Lung microvascular endothelial cell (primary cell): Measurements from ENCODE around the gene RAPGEF4. TPM values are rescaled to one million over a fixed set of nuclear protein-coding genes. Genes with fewer than 3 reads are reported as not detected.
A peak's percentile ranks its signal among the peaks of the same experiment; 100 is the strongest.

ENCODE experiments used
- DNase-seq, 2 donors: peaks; one replicate each; pipeline versions ENCODE4 v3.0.0 to v3.0.0-alpha.2; 2010; ENCODE audit warnings: low read depth in 2 of 2
- total RNA-seq: library from RNA; depleted of rRNA; stranded (reverse); fragments of >200 nt; gene quantifications from 2 replicates; pipeline ENCODE4 v1.2.1, GENCODE V29; 2014

RAPGEF4 gene
- total RNA-seq, 1 donor from 2014 or later, result 17.3 TPM

DNA sequence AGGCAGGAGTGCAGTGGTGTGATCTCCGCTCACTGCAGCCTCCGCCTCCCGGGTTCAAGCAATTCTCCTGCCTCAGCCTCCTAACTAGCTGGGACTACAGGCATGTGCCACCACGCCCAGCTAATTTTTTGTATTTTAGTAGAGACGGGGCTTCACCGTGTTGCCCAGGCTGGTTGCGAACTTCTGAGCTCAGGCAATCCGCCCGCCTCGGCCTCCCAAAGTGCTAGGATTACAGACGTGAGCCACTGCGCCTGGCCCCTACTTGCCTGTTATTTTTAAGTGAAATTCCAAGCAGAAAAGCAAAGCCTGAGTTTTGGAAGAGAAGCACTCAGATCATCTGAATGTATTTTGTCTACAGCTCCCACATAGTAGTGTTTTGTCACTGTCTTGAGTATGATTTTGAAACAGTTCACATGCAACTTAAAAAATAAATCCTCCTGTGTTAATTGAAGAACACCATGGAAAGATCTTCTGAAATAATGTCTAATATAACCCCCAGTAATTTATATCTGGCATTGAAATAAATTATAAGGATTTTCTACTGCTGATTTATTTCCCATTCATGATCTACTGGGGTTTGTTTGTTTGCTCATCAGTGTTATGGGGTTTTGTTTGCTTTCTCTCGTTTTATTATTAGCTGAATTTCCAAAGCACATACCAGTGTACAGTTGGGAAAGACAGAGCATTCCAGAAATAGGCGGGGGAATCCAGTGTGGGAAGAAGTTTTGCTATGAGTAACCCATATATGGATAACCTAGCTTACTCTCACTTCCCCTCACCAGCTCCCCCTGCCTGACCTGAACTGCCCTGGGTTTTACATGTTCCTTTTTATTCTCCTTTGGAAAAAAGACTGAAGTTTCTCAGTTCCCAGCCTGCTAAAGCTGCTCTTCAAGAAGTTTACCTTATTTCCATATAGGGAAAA, 259.9 kb downstream of the RAPGEF4 start:
- DNase-seq, result peak; percentile 70 to 77

GRCh38 chr2:172996387-172996961, 260.8 kb downstream of the RAPGEF4 start:
- no peak for DNase-seq

DNA sequence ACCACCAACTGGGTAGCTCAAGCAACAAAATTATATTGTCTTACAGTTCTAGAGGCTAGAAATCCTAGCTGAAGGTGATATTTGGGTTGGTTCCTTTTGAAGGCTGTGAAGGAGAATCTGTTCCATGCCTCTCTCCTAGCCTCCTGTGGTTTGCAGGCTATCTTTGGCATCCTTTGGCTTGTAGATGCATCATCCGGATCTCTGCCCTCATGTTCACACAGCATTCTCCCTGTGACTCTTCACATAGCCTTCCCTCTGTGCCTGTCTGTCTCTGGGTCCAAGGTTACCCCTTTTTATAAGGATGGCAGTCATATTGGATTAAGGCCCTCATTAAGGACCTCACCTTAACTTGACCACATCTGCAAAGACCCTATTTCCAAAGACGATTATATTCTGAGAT, 261.4 kb downstream of the RAPGEF4 start:
- DNase-seq, result no peak

DNA sequence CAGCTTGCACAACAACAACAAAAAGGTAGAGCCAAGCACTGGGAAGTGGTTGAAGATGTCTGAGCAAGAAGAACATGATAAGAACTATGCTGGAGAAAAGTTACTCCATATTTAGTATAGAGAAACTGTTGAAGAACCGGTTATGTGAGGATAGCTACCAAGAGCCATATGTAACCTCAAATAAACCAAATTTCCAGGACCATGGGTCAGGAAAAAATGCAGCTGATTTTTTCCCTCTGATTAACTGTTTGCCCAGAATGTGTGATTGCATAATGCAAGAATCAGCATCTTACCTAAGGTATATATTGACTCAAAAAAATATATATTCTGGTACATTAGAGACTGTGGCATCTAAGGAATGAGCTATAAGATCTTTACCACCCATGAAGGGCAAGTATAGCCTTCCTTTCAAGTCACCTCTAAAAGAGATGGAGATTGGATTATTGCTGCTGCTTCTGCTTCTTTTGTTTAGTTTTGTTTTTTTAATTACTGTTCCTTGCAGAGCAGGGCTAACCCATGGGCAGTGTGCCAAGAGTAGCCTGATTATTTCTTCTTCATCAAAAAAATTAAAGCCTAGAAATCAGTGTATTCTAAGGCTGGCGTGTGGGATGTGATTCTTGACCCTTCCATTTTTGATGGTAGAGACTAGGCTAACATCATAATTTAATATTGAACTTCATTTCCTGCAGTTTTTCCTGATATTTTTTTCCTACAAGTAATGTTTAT, 263.1 kb downstream of the RAPGEF4 start:
- DNase-seq, result no peak

DNA sequence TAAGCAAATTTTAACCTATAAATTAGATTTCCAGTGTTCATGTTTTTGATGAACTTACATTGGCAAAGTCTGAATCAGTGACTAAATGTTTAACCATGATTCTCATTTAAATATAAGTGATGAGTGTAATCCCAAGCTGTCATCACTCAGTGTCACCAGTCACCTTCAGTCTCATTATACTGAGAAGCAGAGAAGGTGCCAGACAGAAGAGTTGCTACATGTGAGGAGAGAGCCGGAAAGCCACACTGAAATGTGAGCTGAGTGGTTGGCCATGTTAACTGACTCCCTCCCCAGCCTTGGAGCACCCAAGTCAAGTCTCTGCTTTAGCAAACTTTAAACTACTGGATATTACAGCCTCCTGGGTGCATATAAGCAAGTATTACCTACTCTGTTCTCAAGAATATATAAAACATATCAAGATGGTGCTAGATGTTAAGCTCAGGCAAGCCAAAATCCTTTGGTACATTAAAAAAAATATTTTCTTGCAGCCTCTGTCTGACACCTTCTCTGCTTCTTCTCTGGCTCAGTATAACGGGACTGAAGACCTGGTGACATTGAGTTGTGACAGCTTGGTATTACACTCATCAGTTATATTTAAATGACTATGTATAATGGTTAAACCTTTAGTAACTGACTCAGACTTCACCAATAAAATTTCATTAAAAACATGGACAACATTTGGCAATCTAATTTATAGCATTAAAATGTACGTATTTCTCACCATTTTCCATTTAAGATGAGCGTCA, 264.2 kb downstream of the RAPGEF4 start:
- DNase-seq, result no peak

GRCh38 chr2:173001664-173002604, 266.3 kb downstream of the RAPGEF4 start:
- DNase-seq, result no peak

GRCh38 chr2:173002751-173003541, 267.3 kb downstream of the RAPGEF4 start:
- DNase-seq, result no peak

DNA sequence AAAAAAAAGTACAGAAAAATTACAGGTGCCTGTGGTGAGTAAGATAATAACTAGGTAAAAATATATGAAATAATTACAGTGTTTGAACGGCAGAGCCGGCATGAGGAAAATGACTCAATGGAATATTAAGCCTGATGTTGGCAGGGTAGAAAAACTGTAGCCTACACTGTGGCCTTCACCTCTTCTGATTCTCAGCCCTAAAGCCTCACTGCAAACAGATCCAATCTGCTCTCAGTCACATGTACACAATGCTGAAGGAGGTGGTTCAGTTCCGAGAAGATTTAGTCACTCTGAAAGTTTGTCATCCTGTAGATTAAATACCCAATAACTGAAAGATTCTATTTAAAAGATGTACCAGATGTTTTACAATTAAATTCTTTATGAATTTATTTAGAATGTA, 273.1 kb downstream of the RAPGEF4 start:
- no peak for DNase-seq

GRCh38 chr2:173010233-173010632, 274.6 kb downstream of the RAPGEF4 start:
- DNase-seq, result no peak

GRCh38 chr2:173016451-173016850, 280.8 kb downstream of the RAPGEF4 start:
- DNase-seq, result no peak

GRCh38 chr2:173017646-173018420, 282.2 kb downstream of the RAPGEF4 start:
- DNase-seq, result peak; percentile 28 to 66

- no peak for DNase-seq
Observed at GRCh38 chr2:173019755-173020154, 284.1 kb downstream of the RAPGEF4 start.

DNA sequence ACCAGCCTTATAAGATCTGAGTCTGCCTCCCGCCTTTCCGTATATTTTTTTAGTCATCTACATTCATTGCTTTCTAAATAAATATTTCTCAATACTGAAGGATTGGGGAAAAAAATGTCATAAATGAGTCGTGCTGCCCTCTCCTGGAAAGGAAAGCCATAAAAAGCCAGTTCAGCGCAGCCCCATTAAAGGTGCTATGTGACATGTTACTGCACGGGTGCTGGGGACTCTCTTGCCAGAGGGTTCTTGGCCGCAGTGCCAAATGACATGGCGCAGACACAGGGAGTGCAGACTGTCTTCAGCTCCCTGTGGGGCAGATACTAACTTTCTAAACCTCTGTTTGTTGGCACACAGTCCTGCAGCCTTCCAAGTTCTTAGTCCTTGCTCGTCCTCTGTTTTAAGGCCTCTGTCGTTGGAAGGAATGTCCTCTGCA, 286.3 kb downstream of the RAPGEF4 start:
- DNase-seq, result peak; percentile 29 to 35

DNA sequence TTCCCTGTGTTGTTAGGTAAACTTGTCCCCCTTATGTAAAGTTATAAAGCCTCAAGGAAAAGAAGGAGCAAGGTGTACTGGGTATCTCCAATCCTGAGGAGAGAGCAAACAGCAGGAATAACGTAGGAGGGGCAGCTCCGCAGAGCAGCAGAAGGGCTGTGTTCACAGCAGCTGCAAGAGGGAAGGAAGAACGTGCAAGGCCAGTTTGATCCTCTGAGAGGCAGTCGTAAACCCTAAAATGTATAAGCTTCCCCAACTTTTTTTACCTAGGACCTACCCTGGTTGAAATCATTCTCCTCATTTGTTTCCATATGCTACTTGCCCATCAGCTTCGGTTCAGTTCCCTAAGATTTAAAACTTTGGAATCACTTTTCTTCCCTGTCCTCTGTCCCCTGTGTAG, 288.1 kb downstream of the RAPGEF4 start:
- DNase-seq, result no peak

DNA sequence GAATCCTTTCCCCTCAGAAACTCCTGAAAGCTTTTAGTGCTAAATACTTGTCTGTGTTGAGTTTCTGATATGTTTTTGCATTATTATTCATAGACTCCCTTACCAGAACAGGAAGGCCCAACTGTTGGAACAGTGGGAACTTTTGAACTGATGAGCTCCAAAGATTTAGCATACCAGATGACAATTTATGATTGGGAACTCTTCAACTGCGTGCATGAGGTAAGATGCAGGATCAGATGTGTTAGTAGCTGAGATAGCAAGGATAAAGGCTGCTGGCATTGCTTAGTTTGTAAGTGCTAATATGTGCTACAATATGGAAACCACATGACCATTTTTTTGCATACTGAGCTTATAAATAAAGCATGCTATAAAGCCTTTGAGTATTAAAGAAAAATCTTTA, 290.8 kb downstream of the RAPGEF4 start:
- DNase-seq, result no peak

GRCh38 chr2:173027181-173028128, 291.8 kb downstream of the RAPGEF4 start:
- peak; percentile 90 to 91 for DNase-seq

DNA sequence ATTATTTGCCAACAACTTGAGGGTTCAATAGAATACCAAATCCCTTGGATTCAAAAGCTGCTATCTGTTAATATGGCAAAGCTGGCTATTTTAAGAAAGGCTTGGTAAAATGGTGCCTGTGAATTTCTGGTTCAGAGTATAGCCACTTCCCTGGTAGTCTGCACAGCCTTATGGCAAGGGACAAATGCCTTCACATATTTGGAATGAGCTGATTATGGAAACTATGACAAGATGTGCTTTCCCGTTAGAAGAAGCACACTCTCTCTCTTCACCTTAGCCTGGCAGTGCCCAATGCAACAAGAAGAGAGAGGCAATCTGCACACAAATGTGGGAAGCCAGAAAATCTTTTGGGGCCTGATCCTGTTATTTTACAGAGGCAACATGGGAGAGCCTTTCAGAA, 292.5 kb downstream of the RAPGEF4 start:
- DNase-seq, result no peak

DNA sequence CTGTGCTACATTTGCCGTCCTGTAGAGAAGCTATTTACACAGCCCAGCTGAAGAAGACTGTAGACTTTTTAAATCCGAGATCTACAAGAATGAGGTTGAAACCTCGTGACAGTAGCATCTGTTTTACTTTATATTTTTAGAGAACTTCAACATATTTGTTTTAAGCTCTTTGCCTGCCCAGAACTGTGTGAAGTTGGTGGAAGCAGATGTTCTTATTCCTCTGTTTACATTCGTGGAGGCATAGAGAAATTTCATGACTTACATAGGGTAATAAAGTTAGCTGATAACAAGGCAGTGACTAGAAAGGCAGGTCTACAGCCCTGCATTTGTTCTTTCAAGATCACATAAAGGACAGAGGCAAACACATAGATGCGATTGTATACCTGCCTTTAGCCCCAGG, 293.0 kb downstream of the RAPGEF4 start:
- DNase-seq, result no peak
